Endothelial cell (in vitro differentiated cells): ENCODE measurements around the gene DCN. TPM values are rescaled to one million over a fixed set of nuclear protein-coding genes. Genes with fewer than 3 reads are reported as not detected.

ENCODE experiments used
- DNase-seq: peaks from one replicate; pipeline ENCODE4 v3.0.0; 2021; ENCODE audit warnings: low spot score
- H3K27ac Mint-ChIP-seq: one replicate; pipeline ENCODE4 v1.8.0; 2021; ENCODE audit warnings: mixed read lengths, inconsistent platforms; ENCODE audit not compliant: unreplicated experiment
- H3K27me3 Mint-ChIP-seq: one replicate; pipeline ENCODE4 v1.8.0; 2021; ENCODE audit warnings: mild to moderate bottlenecking, moderate library complexity, mixed read lengths, inconsistent platforms; ENCODE audit not compliant: unreplicated experiment
- H3K36me3 Mint-ChIP-seq: one replicate; pipeline ENCODE4 v1.8.0; 2021; ENCODE audit warnings: mild to moderate bottlenecking, low read depth, mixed read lengths, inconsistent platforms; ENCODE audit not compliant: unreplicated experiment
- H3K4me1 Mint-ChIP-seq: one replicate; pipeline ENCODE4 v1.8.0; 2021; ENCODE audit warnings: mild to moderate bottlenecking, mixed read lengths, inconsistent platforms; ENCODE audit not compliant: unreplicated experiment
- H3K4me3 Mint-ChIP-seq: one replicate; pipeline ENCODE4 v1.8.0; 2021; ENCODE audit warnings: mild to moderate bottlenecking, mixed read lengths, inconsistent platforms; ENCODE audit not compliant: unreplicated experiment
- H3K9me3 Mint-ChIP-seq: one replicate; pipeline ENCODE4 v1.8.0; 2021; ENCODE audit warnings: mixed read lengths, inconsistent platforms; ENCODE audit not compliant: unreplicated experiment
- CTCF ChIP-seq: fragments of 200-600 bp; sonication (generic); IDR thresholded peaks from one replicate; pipeline ENCODE4 v1.5.0; 2021; ENCODE audit warnings: antibody characterized with exemption; ENCODE audit not compliant: unreplicated experiment
- total RNA-seq: library from RNA; stranded (reverse); fragmentation: NEBNext Ultra II Directional; extraction: Animal tissue kit (Norgen Biotek cat#: 25700); gene quantifications from one replicate; pipeline ENCODE4 v1.2.1, GENCODE V29; 2021; ENCODE audit not compliant: unreplicated experiment

Gene DCN
- total RNA-seq, 1 donor from 2014 or later = not detected

DNA sequence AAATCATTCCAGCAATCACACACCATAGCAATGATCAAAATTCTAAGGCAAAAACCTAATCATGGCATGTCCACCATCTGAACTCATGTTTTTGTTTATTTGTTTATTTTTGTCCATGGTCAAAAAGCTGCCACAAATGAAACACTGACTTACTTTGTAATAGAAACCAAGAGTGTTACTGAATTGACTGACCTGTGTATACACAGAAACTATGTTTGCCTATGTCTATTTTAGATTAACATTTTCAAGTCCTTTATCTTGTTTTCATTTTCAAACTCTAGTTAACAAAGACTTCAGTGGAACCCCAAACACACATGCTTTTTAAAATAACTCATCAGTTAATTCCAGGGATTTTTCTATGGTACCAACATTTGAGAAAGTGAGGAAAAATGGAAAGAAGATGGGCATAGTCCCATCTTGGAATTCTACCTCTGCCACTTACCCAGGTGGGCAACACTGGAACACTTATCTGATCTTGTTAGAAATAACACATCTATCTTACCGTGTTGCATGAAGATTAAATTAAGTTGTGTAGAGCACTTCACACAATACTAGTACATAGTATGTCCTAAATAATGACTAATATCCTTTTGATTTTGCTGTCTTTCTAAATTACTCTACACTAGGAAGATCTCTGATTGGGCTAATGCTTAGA is 77.7 kb downstream of the DCN start:
- Mint-ChIP-seq H3K27me3 (no peaks in the 10 kb centered on the region), H3K27ac (no peak overlapping the region), H3K4me3 (no peak overlapping the region), H3K36me3 (no peaks in the 10 kb centered on the region), H3K4me1 (no peaks in the 10 kb centered on the region), H3K9me3 (no peaks in the 10 kb centered on the region)
- no peak for DNase-seq
- TF ChIP-seq CTCF = no peak

DNA sequence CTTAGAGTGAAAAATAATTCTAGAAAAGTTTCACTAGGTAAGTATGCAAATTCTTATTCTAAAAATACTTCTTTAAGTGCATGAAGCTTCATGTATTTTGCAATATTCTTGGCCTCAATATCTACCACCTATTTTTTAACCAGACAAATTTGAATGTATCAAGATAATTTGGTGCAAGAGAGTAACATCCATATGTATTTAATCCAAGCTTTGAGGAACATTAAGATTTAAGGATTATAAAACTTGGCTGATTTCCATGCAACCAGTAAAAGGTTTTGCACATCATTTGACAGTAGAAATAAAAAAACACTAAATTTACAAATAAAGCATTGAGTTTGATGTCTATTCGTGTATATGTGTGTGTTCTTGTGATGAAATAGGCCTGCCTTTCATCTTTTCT is 79.0 kb downstream of the DCN start:
- no peaks in the 10 kb centered on the region for H3K4me1 Mint-ChIP-seq
- no peak overlapping the region for H3K27ac Mint-ChIP-seq
- no peaks in the 10 kb centered on the region for H3K27me3 Mint-ChIP-seq
- no peak for DNase-seq
- no peaks in the 10 kb centered on the region for H3K9me3 Mint-ChIP-seq
- TF ChIP-seq CTCF = no peak
- no peak overlapping the region for H3K4me3 Mint-ChIP-seq
- H3K36me3 Mint-ChIP-seq = no peaks in the 10 kb centered on the region

DNA sequence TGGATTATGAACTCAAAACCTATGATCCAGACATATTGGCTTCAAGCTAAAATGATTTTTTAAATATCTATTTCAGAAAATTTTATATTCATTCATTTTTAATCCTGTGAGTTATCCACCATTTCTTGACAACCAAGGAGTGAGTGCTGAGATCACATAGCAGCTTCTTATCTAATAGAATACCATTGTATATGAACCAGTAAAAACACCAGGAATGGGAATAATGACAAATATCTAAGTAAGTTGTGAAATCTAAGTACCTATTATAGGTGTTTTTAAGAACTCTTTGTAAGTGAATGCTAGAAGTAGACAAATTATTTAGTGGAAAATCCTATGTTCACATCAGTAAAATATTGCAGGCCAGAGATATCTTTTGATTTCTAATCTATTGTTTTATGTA is 79.5 kb downstream of the DCN start:
- Mint-ChIP-seq H3K4me1 (no peaks in the 10 kb centered on the region), H3K27me3 (no peaks in the 10 kb centered on the region), H3K4me3 (no peak overlapping the region), H3K27ac (no peak overlapping the region), H3K36me3 (no peaks in the 10 kb centered on the region), H3K9me3 (no peaks in the 10 kb centered on the region)
- TF ChIP-seq CTCF = no peak
- no peak for DNase-seq

DNA sequence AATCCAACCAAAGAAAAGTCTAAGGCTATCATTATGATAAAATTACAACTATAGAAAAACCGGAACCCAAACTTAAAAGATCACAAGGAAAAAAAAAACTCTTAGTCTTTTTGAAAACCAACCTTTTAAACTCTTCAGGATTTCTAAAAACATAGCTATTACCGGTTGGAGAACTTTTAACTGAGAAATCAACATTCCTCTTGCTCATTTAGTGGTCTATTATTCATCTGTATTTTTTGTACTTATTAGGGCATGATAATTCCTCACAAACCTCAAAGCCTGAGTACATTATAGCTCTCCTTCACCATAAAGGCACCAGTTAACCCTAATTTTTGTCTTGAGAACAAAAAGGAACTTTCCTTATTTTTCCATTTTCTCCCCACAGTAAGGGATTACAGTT is 81.7 kb downstream of the DCN start:
- no peak for TF ChIP-seq CTCF
- no peak overlapping the region for H3K27ac Mint-ChIP-seq
- no peaks in the 10 kb centered on the region for H3K9me3 Mint-ChIP-seq
- no peaks in the 10 kb centered on the region for H3K36me3 Mint-ChIP-seq
- no peak overlapping the region for H3K4me3 Mint-ChIP-seq
- no peaks in the 10 kb centered on the region for H3K4me1 Mint-ChIP-seq
- no peaks in the 10 kb centered on the region for H3K27me3 Mint-ChIP-seq
- no peak for DNase-seq

GRCh38 chr12:91099836-91100235 is 82.8 kb downstream of the DCN start:
- no peak for TF ChIP-seq CTCF
- H3K27ac Mint-ChIP-seq = no peak overlapping the region
- no peaks in the 10 kb centered on the region for H3K27me3 Mint-ChIP-seq
- no peak overlapping the region for H3K4me3 Mint-ChIP-seq
- H3K4me1 Mint-ChIP-seq = no peaks in the 10 kb centered on the region
- no peaks in the 10 kb centered on the region for H3K9me3 Mint-ChIP-seq
- no peaks in the 10 kb centered on the region for H3K36me3 Mint-ChIP-seq
- DNase-seq = no peak
